ENCODE data around the gene MRPL14.

MRPL14 gene

DNA sequence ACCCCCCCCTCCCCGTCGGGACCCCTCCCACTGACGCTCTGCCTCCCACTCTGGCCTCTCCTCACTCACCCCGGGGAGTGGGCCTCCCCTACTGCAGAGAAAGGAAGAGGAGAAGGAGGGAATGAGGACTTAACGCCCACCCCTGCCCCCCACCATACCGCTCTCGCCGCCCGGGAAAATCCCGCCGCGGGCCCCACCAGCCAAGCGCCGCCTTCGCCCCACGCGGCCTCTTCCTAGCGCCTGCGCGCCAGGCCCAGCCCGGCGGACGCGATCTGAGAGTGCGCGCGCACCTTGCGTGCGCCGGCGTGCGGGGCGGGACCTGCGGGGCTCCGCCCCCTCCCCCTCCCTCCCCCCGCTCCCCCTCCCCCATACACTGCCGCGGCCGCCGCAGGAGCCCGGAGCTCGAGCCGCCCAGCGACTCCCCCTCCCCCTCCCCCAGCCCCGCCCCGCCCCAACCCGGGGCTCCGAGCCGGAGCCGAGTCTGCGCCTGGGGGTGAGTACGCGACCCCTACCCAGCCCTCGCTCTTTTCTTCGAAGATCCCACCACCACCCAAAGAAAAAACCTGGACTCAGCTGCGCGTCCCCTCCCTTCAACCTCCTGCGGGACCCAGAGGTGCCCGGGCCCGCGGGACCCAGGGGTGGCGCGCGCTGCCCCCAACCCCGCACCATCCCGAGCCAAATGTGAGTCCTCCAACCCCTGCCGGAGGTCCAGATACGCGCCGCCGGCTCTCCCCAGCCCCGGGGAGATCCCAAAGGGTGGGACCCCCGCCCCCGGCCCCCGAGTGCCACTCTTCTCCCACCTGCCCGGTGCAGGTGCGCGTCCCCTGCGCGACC is at the start of gene MRPL14, which contains the start of gene TMEM63B:
TSS of gene MRPL14 (minus strand) at position 267 of the 834 bp plus-strand sequence. CDS start 10,841 bp downstream, outside the sequence.
TSS of gene TMEM63B (plus strand) at position 369 of the 834 bp plus-strand sequence. CDS start 7,031 bp downstream, outside the sequence.
- DNase-seq: peak; percentile 79 to 93 (median 87)

DNA sequence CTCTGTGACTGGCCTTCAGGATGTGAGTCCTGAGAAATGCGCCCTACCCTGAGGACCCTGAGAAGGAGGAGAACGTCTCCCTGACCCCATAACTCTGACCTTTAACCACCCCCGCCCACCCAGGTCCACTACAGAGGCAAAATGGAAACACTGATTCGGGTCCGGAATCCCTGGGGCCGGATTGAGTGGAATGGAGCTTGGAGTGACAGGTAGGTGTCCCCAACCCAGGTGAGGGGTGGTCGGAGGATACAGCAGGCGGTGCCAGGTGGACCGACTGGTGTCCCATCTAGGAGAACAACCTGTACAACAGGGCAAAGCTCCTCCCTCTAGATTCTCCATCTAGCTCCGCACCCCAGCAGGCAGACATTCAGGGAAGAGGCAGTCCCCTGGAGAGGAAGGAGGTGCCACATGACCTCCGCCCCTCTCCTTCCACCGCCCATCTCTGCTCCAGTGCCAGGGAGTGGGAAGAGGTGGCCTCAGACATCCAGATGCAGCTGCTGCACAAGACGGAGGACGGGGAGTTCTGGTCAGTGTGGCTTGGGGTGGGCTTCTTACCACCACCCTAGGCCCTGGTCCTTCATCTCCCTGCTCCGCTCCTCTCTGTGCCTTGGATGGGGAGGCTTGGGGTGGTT is 49.0 kb upstream of the MRPL14 start:
- no peak for DNase-seq

DNA sequence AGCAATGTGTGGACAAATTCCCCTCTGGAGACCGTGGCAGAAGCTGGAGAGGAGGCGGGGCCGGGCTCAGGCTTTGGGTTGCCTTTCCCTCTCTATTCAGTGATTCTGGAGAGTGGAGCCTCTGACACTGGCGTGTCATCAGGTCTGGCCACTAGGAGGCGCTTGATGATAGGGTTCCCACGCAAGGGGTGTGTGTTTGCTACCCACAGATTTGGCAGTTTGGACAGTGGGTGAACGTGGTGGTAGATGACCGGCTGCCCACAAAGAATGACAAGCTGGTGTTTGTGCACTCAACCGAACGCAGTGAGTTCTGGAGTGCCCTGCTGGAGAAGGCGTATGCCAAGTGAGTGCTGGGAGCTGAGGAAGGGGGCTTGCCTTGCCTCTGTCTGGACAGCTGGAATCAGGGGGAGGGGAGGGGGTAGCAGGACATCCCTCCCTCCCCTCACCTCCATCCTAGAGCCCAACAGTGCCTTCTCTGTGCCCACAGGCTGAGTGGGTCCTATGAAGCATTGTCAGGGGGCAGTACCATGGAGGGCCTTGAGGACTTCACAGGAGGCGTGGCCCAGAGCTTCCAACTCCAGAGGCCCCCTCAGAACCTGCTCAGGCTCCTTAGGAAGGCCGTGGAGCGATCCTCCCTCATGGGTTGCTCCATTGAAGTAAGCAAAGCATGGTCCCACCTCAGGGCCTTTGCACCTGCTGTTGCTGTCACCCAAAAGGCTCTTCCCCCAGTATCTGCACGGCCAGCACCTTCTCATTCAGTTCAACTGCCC is 45.7 kb upstream of the MRPL14 start:
- DNase-seq: peak; percentile 47 to 81 (median 77)

GRCh38 chr6:44171899-44172546 is 44.8 kb upstream of the MRPL14 start:
- DNase-seq: no peak

GRCh38 chr6:44169886-44170570 is 42.8 kb upstream of the MRPL14 start:
- no peak for DNase-seq

- no peak for DNase-seq
Observed at GRCh38 chr6:44169154-44169553, 41.9 kb upstream of the MRPL14 start.

GRCh38 chr6:44167567-44167966 is 40.3 kb upstream of the MRPL14 start:
- DNase-seq: no peak

DNA sequence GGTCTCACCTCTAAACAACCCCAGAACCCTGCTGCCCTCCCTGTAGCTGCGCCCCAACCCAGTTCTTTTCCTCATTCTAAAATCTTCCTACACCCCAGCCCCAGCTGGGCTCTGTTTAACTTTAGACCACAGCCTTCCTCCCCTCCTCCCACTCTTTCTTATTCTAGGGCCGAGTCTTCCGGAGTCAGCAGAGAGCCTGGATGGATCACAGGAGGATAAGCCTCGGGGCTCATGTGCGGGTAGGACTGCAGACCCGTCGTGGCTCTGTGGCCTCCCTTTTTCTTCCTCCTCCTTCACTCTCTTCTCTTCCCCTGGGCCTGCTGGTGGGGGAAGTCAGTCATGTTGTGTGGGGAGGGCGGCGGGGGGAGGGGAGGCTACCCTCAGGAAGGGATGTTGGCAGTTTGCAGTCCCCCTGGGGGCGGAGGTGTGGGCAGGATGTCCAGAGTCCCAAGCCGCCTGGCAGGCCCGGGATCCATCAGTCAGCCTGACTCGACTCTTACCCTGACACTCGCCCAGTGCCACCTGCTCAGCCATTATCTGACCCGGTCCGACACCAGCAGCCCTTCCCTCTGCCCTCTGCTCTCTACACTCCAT is 39.4 kb upstream of the MRPL14 start:
- no peak for DNase-seq

GRCh38 chr6:44166116-44166515 is 38.9 kb upstream of the MRPL14 start:
- DNase-seq: no peak

DNA sequence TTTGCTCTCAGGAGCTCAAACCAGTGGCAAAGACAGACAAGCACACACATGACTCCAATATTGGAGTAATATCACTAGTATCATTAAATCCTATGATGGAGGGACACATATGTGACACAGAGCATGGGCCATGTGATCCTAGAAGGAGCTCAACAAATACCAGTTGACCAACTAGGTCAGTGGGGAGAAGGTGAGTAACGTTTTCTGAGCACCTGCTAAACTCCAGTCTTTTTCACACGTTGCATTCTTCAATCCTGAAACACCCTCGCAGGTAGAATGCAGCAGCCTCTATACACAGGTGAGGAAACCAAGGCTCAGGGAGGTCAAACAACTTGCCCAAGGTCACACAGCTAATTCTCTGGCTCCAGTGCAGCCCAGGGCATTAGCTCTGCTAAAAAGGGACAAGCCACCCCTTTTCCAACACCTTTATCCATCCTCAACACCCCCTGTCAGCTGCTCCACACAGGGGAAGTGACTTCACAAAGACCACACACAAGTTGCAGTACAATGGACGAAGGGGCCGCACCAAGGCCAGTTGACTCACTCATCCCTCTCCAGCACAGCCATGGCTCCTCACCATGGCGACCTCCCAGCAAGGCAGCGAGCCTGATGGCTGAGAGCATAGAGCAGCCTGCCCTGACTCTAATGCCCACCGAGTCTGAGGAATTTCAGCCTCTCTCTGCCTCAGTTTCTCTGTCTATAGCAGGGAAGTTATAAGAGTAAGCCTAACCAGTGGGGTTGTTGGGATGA is 35.8 kb upstream of the MRPL14 start:
- DNase-seq: no peak

DNA sequence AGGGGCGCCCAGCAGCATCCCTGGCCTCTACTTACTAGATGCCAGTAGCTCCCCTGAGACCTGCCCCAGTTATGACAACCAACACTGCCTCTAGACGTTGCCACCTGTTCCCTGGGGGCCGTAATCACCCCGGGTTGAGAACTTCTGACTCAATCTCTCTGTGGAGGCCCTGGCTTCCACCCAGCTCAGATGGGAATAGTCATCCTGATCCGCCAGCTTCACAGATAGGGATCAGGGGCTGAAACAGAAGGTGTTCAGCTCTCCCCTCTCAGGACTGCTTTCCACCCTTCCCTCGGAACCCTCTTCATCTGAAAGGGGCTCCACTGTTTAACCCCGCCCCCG is 34.7 kb upstream of the MRPL14 start:
- DNase-seq: no peak

GRCh38 chr6:44158770-44159228 is 31.5 kb upstream of the MRPL14 start, which contains the start of gene CAPN11:
Gene CAPN11, plus strand, starts transcription at chr6:44158820. Its CDS starts 29 bp downstream, at chr6:44158849.
- DNase-seq: no peak

GRCh38 chr6:44157152-44157521 is 29.9 kb upstream of the MRPL14 start:
- no peak for DNase-seq

DNA sequence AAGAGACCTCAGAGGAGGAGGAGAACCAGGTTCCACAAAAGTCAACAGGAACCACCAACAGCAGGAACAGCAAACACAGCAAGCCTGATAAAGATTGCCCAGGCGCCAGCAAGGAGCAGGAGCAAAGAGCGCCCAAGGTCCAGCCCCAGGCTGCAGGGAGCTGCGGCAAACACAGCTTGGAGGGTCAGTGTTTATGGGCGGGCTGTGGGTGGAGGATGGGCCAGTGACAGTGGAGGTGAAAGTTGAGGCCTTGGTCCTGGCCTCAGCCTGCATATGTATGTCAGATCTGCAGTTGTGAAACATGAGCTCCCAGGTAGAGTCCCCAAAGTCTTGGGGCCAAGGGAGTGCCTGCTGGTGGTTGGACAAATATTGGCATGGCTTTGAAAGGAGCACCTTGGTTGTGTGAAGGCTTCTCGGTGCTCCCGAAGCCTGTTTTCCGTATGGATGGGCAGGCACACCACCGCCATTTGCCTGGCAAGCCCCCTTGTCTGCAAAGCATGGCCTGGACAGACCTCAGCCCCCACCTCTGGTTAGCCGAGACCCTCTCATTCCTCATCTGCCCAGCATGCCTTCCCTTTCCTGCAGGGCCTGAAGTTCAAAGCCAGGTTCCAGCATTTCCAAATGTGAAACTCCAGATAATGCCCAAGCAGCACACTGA is 29.4 kb upstream of the MRPL14 start:
- DNase-seq: no peak

GRCh38 chr6:44154067-44154466 is 26.8 kb upstream of the MRPL14 start:
- DNase-seq: no peak

GRCh38 chr6:44152533-44152932 is 25.3 kb upstream of the MRPL14 start:
- no peak for DNase-seq

DNA sequence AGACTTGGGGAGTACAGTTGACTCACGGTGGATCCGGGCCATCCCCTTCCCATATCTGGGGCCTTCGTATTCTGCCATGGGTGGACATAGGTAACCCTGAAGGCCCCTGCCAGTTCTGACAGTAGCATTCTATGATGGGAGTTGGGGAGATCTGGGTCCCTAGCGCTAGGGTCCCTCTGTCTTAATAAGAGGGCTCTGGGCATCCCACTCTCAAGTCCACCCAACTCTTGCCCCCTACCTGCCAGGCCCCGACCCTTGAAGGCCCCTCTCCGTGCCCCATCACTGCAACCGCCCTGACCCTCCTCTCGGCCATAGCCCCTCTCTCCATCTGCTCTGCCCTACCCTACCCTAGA is 24.8 kb upstream of the MRPL14 start:
- DNase-seq: no peak

DNA sequence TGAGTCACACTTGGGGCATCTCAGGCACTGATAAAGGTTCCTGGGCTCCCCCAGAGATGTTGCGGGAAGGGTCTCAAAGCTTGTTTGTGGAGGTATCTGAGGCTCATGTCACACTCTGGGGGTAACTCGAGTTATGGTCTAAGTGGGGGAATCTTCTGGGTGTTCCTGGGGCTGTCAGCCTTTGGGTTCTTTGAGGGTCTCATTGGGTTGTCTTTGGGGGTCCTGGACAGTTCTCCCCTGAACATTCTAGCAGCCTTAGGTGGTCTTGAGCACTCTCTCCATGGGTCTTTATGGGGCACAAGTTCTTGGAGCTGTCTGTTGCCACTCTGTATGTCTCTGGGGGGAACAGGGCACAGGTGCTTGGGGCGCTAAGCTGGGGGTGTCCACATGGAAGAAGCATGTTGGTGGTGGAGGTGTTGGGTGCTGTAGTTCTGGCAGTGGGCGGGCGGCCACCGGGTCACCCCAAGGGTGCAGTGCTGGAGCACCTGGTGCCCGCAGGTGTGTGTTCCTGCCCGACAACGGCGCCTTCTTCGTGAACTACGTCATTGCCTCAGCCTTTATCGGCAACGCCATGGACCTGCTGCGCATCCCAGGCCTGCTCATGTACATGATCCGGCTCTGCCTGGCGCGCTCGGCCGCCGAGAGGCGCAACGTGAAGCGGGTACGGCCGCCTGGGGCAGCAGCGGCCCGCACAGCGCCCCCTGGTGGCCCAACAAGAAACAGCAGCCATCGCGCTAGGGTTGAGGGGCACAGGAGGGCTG is 24.3 kb upstream of the MRPL14 start:
- peak in 1 of 3 experiments; percentile 45 for DNase-seq

- no peak for DNase-seq
Observed at GRCh38 chr6:44150317-44150917, 23.2 kb upstream of the MRPL14 start.
